ENCODE results near the gene C5orf46. TPM values are rescaled to one million over a fixed set of nuclear protein-coding genes. Genes with fewer than 3 reads are reported as not detected.

Gene C5orf46
- total and polyA plus RNA-seq, 2 donors (not counting 1 experiment from before 2014, with no cell fraction given), result not detected

- Mint-ChIP-seq H3K4me1 (no peaks in the 10 kb centered on the region), H3K27me3 (peaks cover 3% of the 10 kb centered on the region), H3K9me3 (ENCODE audit: insufficient read depth) (no peaks in the 10 kb centered on the region), H3K4me3 (no peak overlapping the region), H3K27ac (no peak overlapping the region)
- Histone ChIP-seq H3K27ac (ENCODE audit: low read length in 2 of 2) (no peak overlapping the region), H2AFZ (ENCODE audit: insufficient read depth, low read depth, low read length, poor library complexity, severe bottlenecking) (no peak overlapping the region), H3K4me3 (ENCODE audit: control extremely low read depth in 1 of 5, extremely low read depth in 1 of 5, insufficient read depth in 1 of 5, low read depth in 2 of 5, low read length in 4 of 5) (no peak overlapping the region), H3K79me2 (ENCODE audit: control insufficient read depth, insufficient read depth, low read length) (no peaks in the 10 kb centered on the region), H4K20me1 (ENCODE audit: control insufficient read depth, insufficient read depth, low read length, poor library complexity, severe bottlenecking) (no peaks in the 10 kb centered on the region), H3K4me1 (ENCODE audit: control insufficient read depth in 2 of 2, insufficient read depth in 2 of 2, low read length in 2 of 2) (no peaks in the 10 kb centered on the region), H3K9me3 (ENCODE audit: control extremely low read depth in 1 of 3, control insufficient read depth in 2 of 3, insufficient read depth in 1 of 3, low read length in 2 of 3) (no peaks in the 10 kb centered on the region), H3K9ac (ENCODE audit: low read length) (no peak overlapping the region), H3K27me3 (replicated peaks in 1 of 4; ENCODE audit: control extremely low read depth in 1 of 4, control insufficient read depth in 3 of 4, insufficient read depth in 4 of 4, low read length in 3 of 4) (peaks cover 0 to 2% (median 0%) of the 10 kb centered on the region in 4 experiments), H3K36me3 (replicated peaks in 1 of 2; ENCODE audit: control extremely low read depth in 1 of 2, control insufficient read depth in 1 of 2, extremely low read depth in 1 of 2, insufficient read depth in 2 of 2, low read length in 1 of 2) (no peaks in the 10 kb centered on the region), H3K4me2 (replicated peaks; ENCODE audit: low read depth, low read length, poor library complexity, severe bottlenecking) (no peak overlapping the region)
- DNase-seq (no peak), ATAC-seq (ENCODE audit: low read depth) (no peak)
- TF ChIP-seq CTCF (IDR thresholded peaks at IDR 0.05) (no peak), EZH2 (IDR thresholded peaks at IDR 0.05; ENCODE audit: borderline replicate concordance, insufficient read depth, low read depth, low read length, poor library complexity, severe bottlenecking) (no peak)
- POLR2A ChIA-PET, result no interaction called here
- intact Hi-C loops (cut with micrococcal nuclease), result no loop called here
- WGBS (ENCODE audit: insufficient coverage), result 50% methylated on average over 1 of the region's 3 CpGs
- CTCF ChIA-PET, result no interaction called here
Measured at GRCh38 chr5:147892696-147893296, 13.5 kb downstream of the C5orf46 start.

GRCh38 chr5:147887930-147888329, 18.4 kb downstream of the C5orf46 start:
- Histone ChIP-seq H3K79me2 (ENCODE audit: control insufficient read depth, insufficient read depth, low read length) (no peaks in the 10 kb centered on the region), H3K4me1 (ENCODE audit: control insufficient read depth in 2 of 2, insufficient read depth in 2 of 2, low read length in 2 of 2) (no peaks in the 10 kb centered on the region), H3K9me3 (ENCODE audit: control extremely low read depth in 1 of 3, control insufficient read depth in 2 of 3, insufficient read depth in 1 of 3, low read length in 2 of 3) (no peaks in the 10 kb centered on the region), H3K36me3 (replicated peaks in 1 of 2; ENCODE audit: control extremely low read depth in 1 of 2, control insufficient read depth in 1 of 2, extremely low read depth in 1 of 2, insufficient read depth in 2 of 2, low read length in 1 of 2) (no peaks in the 10 kb centered on the region), H3K27ac (ENCODE audit: low read length in 2 of 2) (no peak overlapping the region), H4K20me1 (ENCODE audit: control insufficient read depth, insufficient read depth, low read length, poor library complexity, severe bottlenecking) (no peaks in the 10 kb centered on the region), H3K4me2 (replicated peaks; ENCODE audit: low read depth, low read length, poor library complexity, severe bottlenecking) (no peak overlapping the region), H2AFZ (ENCODE audit: insufficient read depth, low read depth, low read length, poor library complexity, severe bottlenecking) (no peak overlapping the region), H3K4me3 (ENCODE audit: control extremely low read depth in 1 of 5, extremely low read depth in 1 of 5, insufficient read depth in 1 of 5, low read depth in 2 of 5, low read length in 4 of 5) (no peak overlapping the region), H3K27me3 (replicated peaks in 1 of 4; ENCODE audit: control extremely low read depth in 1 of 4, control insufficient read depth in 3 of 4, insufficient read depth in 4 of 4, low read length in 3 of 4) (peaks cover 0 to 2% (median 0%) of the 10 kb centered on the region in 4 experiments), H3K9ac (ENCODE audit: low read length) (no peak overlapping the region)
- intact Hi-C loops (cut with micrococcal nuclease), result no loop called here
- H3K4me3 Mint-ChIP-seq, result no peak overlapping the region
- ChIA-PET POLR2A (no interaction called here), CTCF (no interaction called here)
- ATAC-seq (ENCODE audit: low read depth), result no peak
- no peaks in the 10 kb centered on the region for H3K4me1 Mint-ChIP-seq
- H3K9me3 Mint-ChIP-seq (ENCODE audit: insufficient read depth), result no peaks in the 10 kb centered on the region
- WGBS (ENCODE audit: insufficient coverage), result 80% methylated on average over 2 of the region's 2 CpGs
- no peak overlapping the region for H3K27ac Mint-ChIP-seq
- no peak for DNase-seq
- peaks cover 8% of the 10 kb centered on the region for H3K27me3 Mint-ChIP-seq
- TF ChIP-seq EZH2 (IDR thresholded peaks at IDR 0.05; ENCODE audit: borderline replicate concordance, insufficient read depth, low read depth, low read length, poor library complexity, severe bottlenecking) (no peak), CTCF (IDR thresholded peaks at IDR 0.05) (no peak)

All from B cell (primary cell).